Nephron (organoid): ENCODE data around the gene KHSRP.

Experiments used
- H3K27ac Mint-ChIP-seq, 3 experiments: 2 replicates each; pipeline ENCODE4 v1.8.0; 2020; ENCODE audit warnings: mixed read lengths in 3 of 3, mild to moderate bottlenecking in 2 of 3, moderate library complexity in 1 of 3
- H3K27me3 Mint-ChIP-seq: 2 replicates; pipeline ENCODE4 v1.8.0; 2021; ENCODE audit warnings: low read depth, mild to moderate bottlenecking, moderate library complexity, mixed read lengths
- H3K36me3 Mint-ChIP-seq: 2 replicates; pipeline ENCODE4 v1.8.0; 2020; ENCODE audit warnings: low read depth, mixed read lengths
- H3K4me1 Mint-ChIP-seq: 2 replicates; pipeline ENCODE4 v1.8.0; 2020; ENCODE audit warnings: mixed read lengths
- H3K4me3 Mint-ChIP-seq, 3 experiments: 2 replicates each; pipeline ENCODE4 v1.8.0; 2020; ENCODE audit warnings: mild to moderate bottlenecking in 3 of 3, mixed read lengths in 3 of 3, moderate library complexity in 2 of 3
- H3K9me3 Mint-ChIP-seq: 2 replicates; pipeline ENCODE4 v1.8.0; 2020; ENCODE audit warnings: mixed read lengths
- TF ChIP-seq, protein P1 (sequence below), 3 experiments: fragments of 200-600 bp; sonication (generic); IDR thresholded peaks; one replicate each; pipeline ENCODE4 v1.5.0; 2021; ENCODE audit warnings: antibody characterized with exemption in 3 of 3; ENCODE audit not compliant: unreplicated experiment in 3 of 3

KHSRP gene

GRCh38 chr19:6379744-6380143 is 44.9 kb downstream of the KHSRP start:
- Mint-ChIP-seq H3K4me1 (peaks cover 22% of the 10 kb centered on the region), H3K27me3 (no peaks in the 10 kb centered on the region), H3K4me3 (no peak overlapping the region), H3K36me3 (peaks cover 55% of the 10 kb centered on the region), H3K9me3 (peaks cover 3% of the 10 kb centered on the region), H3K27ac (no peak overlapping the region)
- TF ChIP-seq, protein P1, sequence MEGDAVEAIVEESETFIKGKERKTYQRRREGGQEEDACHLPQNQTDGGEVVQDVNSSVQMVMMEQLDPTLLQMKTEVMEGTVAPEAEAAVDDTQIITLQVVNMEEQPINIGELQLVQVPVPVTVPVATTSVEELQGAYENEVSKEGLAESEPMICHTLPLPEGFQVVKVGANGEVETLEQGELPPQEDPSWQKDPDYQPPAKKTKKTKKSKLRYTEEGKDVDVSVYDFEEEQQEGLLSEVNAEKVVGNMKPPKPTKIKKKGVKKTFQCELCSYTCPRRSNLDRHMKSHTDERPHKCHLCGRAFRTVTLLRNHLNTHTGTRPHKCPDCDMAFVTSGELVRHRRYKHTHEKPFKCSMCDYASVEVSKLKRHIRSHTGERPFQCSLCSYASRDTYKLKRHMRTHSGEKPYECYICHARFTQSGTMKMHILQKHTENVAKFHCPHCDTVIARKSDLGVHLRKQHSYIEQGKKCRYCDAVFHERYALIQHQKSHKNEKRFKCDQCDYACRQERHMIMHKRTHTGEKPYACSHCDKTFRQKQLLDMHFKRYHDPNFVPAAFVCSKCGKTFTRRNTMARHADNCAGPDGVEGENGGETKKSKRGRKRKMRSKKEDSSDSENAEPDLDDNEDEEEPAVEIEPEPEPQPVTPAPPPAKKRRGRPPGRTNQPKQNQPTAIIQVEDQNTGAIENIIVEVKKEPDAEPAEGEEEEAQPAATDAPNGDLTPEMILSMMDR (IDR thresholded peaks at IDR 0.05; ENCODE audit: unreplicated experiment in 3 of 3), result no peak

GRCh38 chr19:6378486-6378885 is 46.1 kb downstream of the KHSRP start:
- Mint-ChIP-seq H3K9me3 (peaks cover 3% of the 10 kb centered on the region), H3K27me3 (no peaks in the 10 kb centered on the region)

GRCh38 chr19:6378041-6378440 is 46.6 kb downstream of the KHSRP start:
- H3K27me3 Mint-ChIP-seq, result no peaks in the 10 kb centered on the region
- H3K27ac Mint-ChIP-seq, result peak overlapping the region; percentile 92 to 96 (median 95)
- H3K4me1 Mint-ChIP-seq, result peaks cover 28% of the 10 kb centered on the region
- TF ChIP-seq, protein P1 (IDR thresholded peaks at IDR 0.05; ENCODE audit: unreplicated experiment in 3 of 3), result no peak
- H3K4me3 Mint-ChIP-seq, result peak overlapping the region in 1 of 3 experiments; percentile 30
- peaks cover 47% of the 10 kb centered on the region for H3K36me3 Mint-ChIP-seq
- H3K9me3 Mint-ChIP-seq, result peaks cover 3% of the 10 kb centered on the region

More at GRCh38 chr19:6378486-6378885, 46.1 kb downstream of the KHSRP start:
- H3K4me3 Mint-ChIP-seq, result peak overlapping the region in 1 of 3 experiments; percentile 30
- peaks cover 51% of the 10 kb centered on the region for H3K36me3 Mint-ChIP-seq
- H3K4me1 Mint-ChIP-seq, result peaks cover 27% of the 10 kb centered on the region
- TF ChIP-seq, protein P1 (IDR thresholded peaks at IDR 0.05; ENCODE audit: unreplicated experiment in 3 of 3), result no peak
- H3K27ac Mint-ChIP-seq, result peak overlapping the region; percentile 92 to 96 (median 95)

DNA sequence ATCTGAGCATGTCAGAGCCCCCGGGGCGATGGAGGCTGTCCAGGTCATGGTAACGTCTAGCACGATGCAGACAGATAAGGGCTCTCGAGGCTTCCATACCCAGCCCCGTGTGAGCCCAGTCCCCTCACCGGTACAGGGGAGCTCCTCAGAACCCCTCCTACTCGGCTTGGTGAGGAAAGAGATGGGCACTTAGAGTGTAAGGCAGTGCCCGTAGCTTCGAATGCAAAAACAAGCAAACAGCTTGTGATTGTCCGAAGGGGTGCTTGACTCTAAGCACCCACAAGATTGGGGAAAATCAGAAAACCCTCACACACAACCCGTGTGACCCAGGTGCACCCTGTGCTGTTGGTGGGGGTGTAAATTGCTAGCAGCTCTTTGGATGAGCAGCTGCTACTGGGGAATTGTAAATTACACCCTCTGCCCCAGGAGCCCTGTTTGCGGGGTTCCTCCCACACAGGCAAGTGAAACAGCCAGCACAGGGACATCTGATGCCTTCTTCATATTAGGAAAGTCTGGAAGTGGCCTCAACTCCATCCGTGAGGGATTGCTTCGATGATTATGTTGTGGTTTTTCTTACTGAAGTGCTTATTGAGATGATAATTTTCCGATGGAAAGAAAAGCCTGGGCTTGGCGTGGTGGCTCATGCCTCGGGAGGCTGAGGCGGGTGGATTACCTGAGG is 48.0 kb downstream of the KHSRP start:
- peaks cover 3% of the 10 kb centered on the region for H3K9me3 Mint-ChIP-seq
- H3K4me3 Mint-ChIP-seq, result peak overlapping the region; percentile 26 to 63 (median 35)
- no peaks in the 10 kb centered on the region for H3K27me3 Mint-ChIP-seq
- H3K4me1 Mint-ChIP-seq, result peaks cover 34% of the 10 kb centered on the region
- H3K36me3 Mint-ChIP-seq, result peaks cover 36% of the 10 kb centered on the region
- H3K27ac Mint-ChIP-seq, result peak overlapping the region; percentile 90 to 92 (median 91)
- TF ChIP-seq, protein P1 (IDR thresholded peaks at IDR 0.05; ENCODE audit: unreplicated experiment in 3 of 3), result no peak

- H3K9me3 Mint-ChIP-seq, result peaks cover 3% of the 10 kb centered on the region
- H3K27ac Mint-ChIP-seq, result peak within 1 kb of the TSS; percentile 90 to 92 (median 91)
- H3K4me3 Mint-ChIP-seq, result peak within 1 kb of the TSS; percentile 35 to 63 (median 58)
- no peaks in the 10 kb centered on the region for H3K27me3 Mint-ChIP-seq
- peaks cover 26% of the 10 kb centered on the region for H3K36me3 Mint-ChIP-seq
- peaks cover 34% of the 10 kb centered on the region for H3K4me1 Mint-ChIP-seq
- TF ChIP-seq, protein P1 (IDR thresholded peaks at IDR 0.05; ENCODE audit: unreplicated experiment in 3 of 3), result no peak
Observed at GRCh38 chr19:6375411-6376010, 49.1 kb downstream of the KHSRP start, which contains the start of gene PSPN. Gene PSPN (minus strand): TSS chr19:6375933. CDS start chr19:6375849, 84 bp downstream.
